NCI-H1417 (cell line): ENCODE measurements around the gene HOXA2.

Experiments
- DNase-seq, 3 experiments: peaks; one replicate each; lab custom pipeline; 2025; lab: John Stamatoyannopoulos, UW

Gene HOXA2

GRCh38 chr7:27124902-27125689 is 22.6 kb upstream of the HOXA2 start:
- DNase-seq, result no peak

- DNase-seq, result no peak
Measured at GRCh38 chr7:27124096-27124901, 21.8 kb upstream of the HOXA2 start.

GRCh38 chr7:27123477-27124053 is 21.1 kb upstream of the HOXA2 start:
- DNase-seq, result no peak

- no peak for DNase-seq
Measured at GRCh38 chr7:27123007-27123476, 20.6 kb upstream of the HOXA2 start.

GRCh38 chr7:27122077-27122910 is 19.8 kb upstream of the HOXA2 start:
- no peak for DNase-seq

- peak in 1 of 3 experiments; percentile 28 for DNase-seq
Measured at GRCh38 chr7:27121684-27122076, 19.2 kb upstream of the HOXA2 start.

GRCh38 chr7:27119412-27119911 is 17.0 kb upstream of the HOXA2 start:
- DNase-seq, result no peak

- no peak for DNase-seq
Measured at GRCh38 chr7:27118580-27118979, 16.1 kb upstream of the HOXA2 start.

- DNase-seq, result no peak
Measured at GRCh38 chr7:27117887-27118491, 15.5 kb upstream of the HOXA2 start.

GRCh38 chr7:27116962-27117886 is 14.7 kb upstream of the HOXA2 start:
- peak in 1 of 3 experiments; percentile 41 for DNase-seq

- peak; percentile 63 to 95 (median 74) for DNase-seq
Measured at GRCh38 chr7:27116031-27116961, 13.8 kb upstream of the HOXA2 start.

GRCh38 chr7:27115221-27116026 is 12.9 kb upstream of the HOXA2 start:
- peak in 1 of 3 experiments; percentile 24 for DNase-seq

GRCh38 chr7:27114881-27115220 is 12.4 kb upstream of the HOXA2 start:
- no peak for DNase-seq

- DNase-seq, result peak; percentile 32 to 72 (median 55)
Measured at GRCh38 chr7:27113991-27114769, 11.7 kb upstream of the HOXA2 start.

GRCh38 chr7:27112955-27113949 is 10.8 kb upstream of the HOXA2 start:
- DNase-seq, result peak; percentile 47 to 72 (median 58)

GRCh38 chr7:27112361-27112760 is 9.9 kb upstream of the HOXA2 start:
- no peak for DNase-seq
